WTC11 (cell line): ENCODE data around the gene FAM78B. TPM values are rescaled to one million over a fixed set of nuclear protein-coding genes. Genes with fewer than 3 reads are reported as not detected.
A peak's percentile ranks its signal among the peaks of the same experiment; 100 is the strongest.

Experiments used
- ATAC-seq: fragments of 200-7000 bp; cut with Tn5 transposase; 2 replicates; pipeline ENCODE4 v1.10.0; 2021; ENCODE audit warnings: mild to moderate bottlenecking, moderate library complexity
- CTCF ChIA-PET: fragments of 300-600 bp; sonication (Branson Sonifier 250); formaldehyde crosslinking; loops from one replicate; lab custom pipeline; 2021; ENCODE audit warnings: antibody characterized with exemption; lab: Charles Lee
- POLR2A ChIA-PET: fragments of 350-600 bp; sonication (Branson Sonifier 250); formaldehyde crosslinking; loops from one replicate; lab custom pipeline; 2021; ENCODE audit warnings: antibody characterized with exemption; lab: Charles Lee
- DNase-seq: peaks from one replicate; pipeline ENCODE4 v3.0.0; 2021; ENCODE audit warnings: low spot score
- H3K27ac Mint-ChIP-seq: 2 replicates; pipeline ENCODE4 v1.8.0; 2021; ENCODE audit warnings: mixed read lengths
- H3K27me3 Mint-ChIP-seq: 2 replicates; pipeline ENCODE4 v1.8.0; 2021; ENCODE audit warnings: low read depth, mild to moderate bottlenecking, moderate library complexity, mixed read lengths
- H3K36me3 Mint-ChIP-seq: 2 replicates; pipeline ENCODE4 v1.8.0; 2021; ENCODE audit warnings: mixed read lengths
- H3K4me1 Mint-ChIP-seq: 2 replicates; pipeline ENCODE4 v1.8.0; 2022; ENCODE audit warnings: mixed read lengths
- H3K4me3 Mint-ChIP-seq: 2 replicates; pipeline ENCODE4 v1.8.0; 2021; ENCODE audit warnings: mild to moderate bottlenecking, moderate library complexity, mixed read lengths
- H3K9me3 Mint-ChIP-seq: 2 replicates; pipeline ENCODE4 v1.8.0; 2021; ENCODE audit warnings: mixed read lengths
- ATF2 ChIP-seq: sonication (generic); formaldehyde crosslinking; IDR thresholded peaks from 2 replicates; pipeline ENCODE4 v1.8.1; 2022; ENCODE audit warnings: low read depth, missing genetic modification reagents, borderline replicate concordance
- CREB1 ChIP-seq: sonication (generic); formaldehyde crosslinking; IDR thresholded peaks from 2 replicates; pipeline ENCODE4 v1.8.0; 2023; ENCODE audit warnings: mild to moderate bottlenecking, missing genetic modification reagents
- E2F5 ChIP-seq: sonication (generic); formaldehyde crosslinking; IDR thresholded peaks from 2 replicates; pipeline ENCODE4 v1.8.1; 2022; ENCODE audit warnings: mild to moderate bottlenecking, moderate library complexity, missing genetic modification reagents
- ELF4 ChIP-seq: sonication (generic); formaldehyde crosslinking; IDR thresholded peaks from 2 replicates; pipeline ENCODE4 v1.8.1; 2022; ENCODE audit warnings: low read depth, mild to moderate bottlenecking, moderate library complexity, missing genetic modification reagents
- FOXK1 ChIP-seq: sonication (generic); formaldehyde crosslinking; IDR thresholded peaks from 2 replicates; pipeline ENCODE4 v1.8.0; 2022; ENCODE audit warnings: mild to moderate bottlenecking, moderate library complexity, missing genetic modification reagents
- GRHL2 ChIP-seq: fragments of 250-450 bp; sonication (Bioruptor Pico); IDR thresholded peaks from 2 replicates; pipeline ENCODE4 v1.8.0; 2022; ENCODE audit warnings: mild to moderate bottlenecking, moderate library complexity; ENCODE audit not compliant: insufficient replicate concordance, severe bottlenecking
- JUN ChIP-seq: sonication (generic); formaldehyde crosslinking; IDR thresholded peaks from 2 replicates; pipeline ENCODE4 v1.8.0; 2023; ENCODE audit warnings: mild to moderate bottlenecking, missing genetic modification reagents
- NFATC4 ChIP-seq: fragments of 250-450 bp; sonication (Bioruptor Pico); IDR thresholded peaks from 2 replicates; pipeline ENCODE4 v1.9.0; 2021; ENCODE audit warnings: mild to moderate bottlenecking
- NR2C2 ChIP-seq: sonication (generic); formaldehyde crosslinking; IDR thresholded peaks from 2 replicates; pipeline ENCODE4 v1.8.0; 2022; ENCODE audit warnings: mild to moderate bottlenecking, missing genetic modification reagents
- PREB ChIP-seq: sonication (generic); formaldehyde crosslinking; IDR thresholded peaks from 2 replicates; pipeline ENCODE4 v1.8.1; 2022; ENCODE audit warnings: mild to moderate bottlenecking, missing genetic modification reagents, moderate library complexity, borderline replicate concordance
- SMAD3 ChIP-seq: sonication (generic); formaldehyde crosslinking; IDR thresholded peaks from 2 replicates; pipeline ENCODE4 v1.8.0; 2022; ENCODE audit warnings: missing genetic modification reagents, mild to moderate bottlenecking, borderline replicate concordance
- SMAD4 ChIP-seq: sonication (generic); formaldehyde crosslinking; IDR thresholded peaks from 2 replicates; pipeline ENCODE4 v1.8.0; 2022; ENCODE audit warnings: mild to moderate bottlenecking, missing genetic modification reagents
- STAT6 ChIP-seq: sonication (generic); formaldehyde crosslinking; conservative IDR thresholded peaks from 2 replicates; pipeline ENCODE4 v1.8.1; 2023; ENCODE audit warnings: mild to moderate bottlenecking, low read depth, missing genetic modification reagents, moderate library complexity
- TCF7 ChIP-seq: sonication (generic); formaldehyde crosslinking; IDR thresholded peaks from 2 replicates; pipeline ENCODE4 v1.8.0; 2022; ENCODE audit warnings: mild to moderate bottlenecking, low read depth, missing genetic modification reagents, moderate library complexity
- ZBTB21 ChIP-seq: sonication (generic); formaldehyde crosslinking; IDR thresholded peaks from 2 replicates; pipeline ENCODE4 v1.8.1; 2023; ENCODE audit warnings: mild to moderate bottlenecking, missing genetic modification reagents, borderline replicate concordance
- ZMAT4 ChIP-seq: fragments of 250-450 bp; sonication (Bioruptor Pico); IDR thresholded peaks from 2 replicates; pipeline ENCODE4 v1.9.0; 2021; ENCODE audit warnings: mild to moderate bottlenecking
- ZNF138 ChIP-seq: sonication (generic); formaldehyde crosslinking; conservative IDR thresholded peaks from 2 replicates; pipeline ENCODE4 v1.8.1; 2022; ENCODE audit warnings: mild to moderate bottlenecking, moderate library complexity, missing genetic modification reagents
- ZNF317 ChIP-seq: sonication (generic); formaldehyde crosslinking; IDR thresholded peaks from 2 replicates; pipeline ENCODE4 v1.8.1; 2023; ENCODE audit warnings: low read depth, mild to moderate bottlenecking, moderate library complexity, missing genetic modification reagents, borderline replicate concordance
- ZNF425 ChIP-seq: fragments of 250-450 bp; sonication (Bioruptor Pico); conservative IDR thresholded peaks from 2 replicates; pipeline ENCODE4 v1.9.0; 2021; ENCODE audit warnings: mild to moderate bottlenecking
- ZNF671 ChIP-seq: fragments of 250-450 bp; sonication (Bioruptor Pico); IDR thresholded peaks from 2 replicates; pipeline ENCODE4 v1.8.0; 2021; ENCODE audit warnings: mild to moderate bottlenecking
- ZSCAN18 ChIP-seq: fragments of 250-450 bp; sonication (Bioruptor Pico); IDR thresholded peaks from 2 replicates; pipeline ENCODE4 v2.1.2; 2022; ENCODE audit warnings: mild to moderate bottlenecking, moderate library complexity
- total RNA-seq: library from RNA; stranded (reverse); gene quantifications from 3 replicates; pipeline ENCODE4 v1.2.3, GENCODE V29; 2021

FAM78B gene
- total RNA-seq, 1 experiment from 2014 or later: 2.6 TPM

- TF ChIP-seq STAT6 (CRISPR knock-in tag): no peak
- no peak for TF ChIP-seq SMAD4 (CRISPR knock-in tag)
These were observed 85.6 kb downstream of the FAM78B start (continued) for GRCh38 chr1:166080967-166081870.

- TF ChIP-seq PREB (CRISPR knock-in tag): no peak
- TF ChIP-seq ZNF317 (CRISPR knock-in tag): no peak
- no peak for TF ChIP-seq TCF7 (CRISPR knock-in tag)
- TF ChIP-seq FOXK1 (CRISPR knock-in tag): no peak
- no peak for TF ChIP-seq CREB1 (CRISPR knock-in tag)
- no peak for TF ChIP-seq ZMAT4 (CRISPR knock-in tag)
- no peak for TF ChIP-seq ZBTB21
- no peak for TF ChIP-seq JUN (CRISPR knock-in tag)
- TF ChIP-seq GRHL2 (CRISPR knock-in tag): no peak
- TF ChIP-seq ATF2 (CRISPR knock-in tag): no peak
- H3K36me3 Mint-ChIP-seq: no peaks in the 10 kb centered on the region
- H3K27me3 Mint-ChIP-seq: no peaks in the 10 kb centered on the region
- H3K27ac Mint-ChIP-seq: no peak overlapping the region
- POLR2A ChIA-PET: no interaction called here
- H3K4me3 Mint-ChIP-seq: no peak overlapping the region
- CTCF ChIA-PET: no interaction called here
- H3K4me1 Mint-ChIP-seq: peaks cover 11% of the 10 kb centered on the region
- peak; percentile 43; the same call in 1 of the 2 replicates for ATAC-seq
- no peaks in the 10 kb centered on the region for H3K9me3 Mint-ChIP-seq
- DNase-seq: no peak
These were observed 86.4 kb downstream of the FAM78B start for GRCh38 chr1:166080277-166080966.

- Mint-ChIP-seq H3K4me3 (no peak overlapping the region), H3K27ac (no peak overlapping the region), H3K36me3 (no peaks in the 10 kb centered on the region), H3K9me3 (no peaks in the 10 kb centered on the region), H3K27me3 (no peaks in the 10 kb centered on the region), H3K4me1 (peaks cover 10% of the 10 kb centered on the region)
- ATAC-seq (no peak), DNase-seq (no peak)
- CTCF ChIA-PET: no interaction called here
- POLR2A ChIA-PET: no interaction called here
- TF ChIP-seq NFATC4 (no peak), SMAD3 (CRISPR knock-in tag) (no peak), ZNF138 (no peak), E2F5 (CRISPR knock-in tag) (no peak), NR2C2 (CRISPR knock-in tag) (no peak), ELF4 (CRISPR knock-in tag) (no peak), ZSCAN18 (CRISPR knock-in tag) (no peak), CREB1 (CRISPR knock-in tag) (no peak), ZNF425 (CRISPR knock-in tag) (no peak), ZNF671 (CRISPR knock-in tag) (no peak)
These were observed 87.5 kb downstream of the FAM78B start for GRCh38 chr1:166079276-166079675.
